Naive B cell (primary cell): ENCODE measurements around the gene PLEKHH1. TPM values are rescaled to one million over a fixed set of nuclear protein-coding genes. Genes with fewer than 3 reads are reported as not detected.
A peak's percentile ranks its signal among the peaks of the same experiment; 100 is the strongest.

ENCODE experiments used
- ATAC-seq, 2 donors: fragments of 150-1000 bp; cut with Tn5 transposase; 2 replicates each; pipeline ENCODE4 v1.10.0; 2021; ENCODE audit warnings: low read depth in 2 of 2, mild to moderate bottlenecking in 2 of 2, moderate library complexity in 2 of 2
- DNase-seq: peaks from one replicate; pipeline ENCODE4 v3.0.0; 2022
- H3K27ac Mint-ChIP-seq, 6 donors: one replicate each; pipeline ENCODE4 v1.8.0; 2020 to 2022; ENCODE audit warnings: mild to moderate bottlenecking in 6 of 6, mixed read lengths in 6 of 6, moderate library complexity in 5 of 6, inconsistent platforms in 2 of 6
- H3K27me3 Mint-ChIP-seq, 3 donors: one replicate each; pipeline ENCODE4 v1.8.0; 2021 to 2022; ENCODE audit warnings: mixed read lengths in 3 of 3, mild to moderate bottlenecking in 1 of 3
- H3K36me3 Mint-ChIP-seq, 2 donors: one replicate each; pipeline ENCODE4 v1.8.0; 2020 to 2022; ENCODE audit warnings: mixed read lengths in 2 of 2, inconsistent platforms in 1 of 2, mild to moderate bottlenecking in 1 of 2
- H3K4me1 Mint-ChIP-seq, 3 donors: one replicate each; pipeline ENCODE4 v1.8.0; 2020 to 2022; ENCODE audit warnings: mixed read lengths in 3 of 3, inconsistent platforms in 1 of 3, mild to moderate bottlenecking in 1 of 3, moderate library complexity in 1 of 3
- H3K4me3 Mint-ChIP-seq, 8 donors: one replicate each; pipeline ENCODE4 v1.8.0; 2020 to 2022; ENCODE audit warnings: mild to moderate bottlenecking in 8 of 8, mixed read lengths in 8 of 8, moderate library complexity in 8 of 8, inconsistent platforms in 2 of 8
- H3K9me3 Mint-ChIP-seq, 7 donors: one replicate each; pipeline ENCODE4 v1.8.0; 2020 to 2022; ENCODE audit warnings: mixed read lengths in 7 of 7, mild to moderate bottlenecking in 5 of 7, inconsistent platforms in 2 of 7, moderate library complexity in 1 of 7
- polyA plus RNA-seq, 6 donors: library from polyadenylated mRNA; unstranded; fragments of 300-500 nt; fragmentation: Illumina TruSeq; gene quantifications; one replicate each; pipeline ENCODE4 v1.2.3, GENCODE V29; 2021; ENCODE audit warnings: low read depth in 6 of 6

The PLEKHH1 gene
- polyA plus RNA-seq, 6 donors from 2014 or later = 0.13 to 0.28 TPM; not detected in 4

GRCh38 chr14:67564236-67564635 lies 31.1 kb downstream of the PLEKHH1 start:
- peaks cover 0 to 10% (median 0%) of the 10 kb centered on the region in 3 donors for H3K27me3 Mint-ChIP-seq
- H3K9me3 Mint-ChIP-seq = no peaks in the 10 kb centered on the region
- DNase-seq (no peak), ATAC-seq (no peak)
- no peak overlapping the region for H3K27ac Mint-ChIP-seq
- H3K36me3 Mint-ChIP-seq = no peaks in the 10 kb centered on the region
- H3K4me3 Mint-ChIP-seq = no peak overlapping the region
- peaks cover 0 to 8% (median 0%) of the 10 kb centered on the region in 3 donors for H3K4me1 Mint-ChIP-seq

DNA sequence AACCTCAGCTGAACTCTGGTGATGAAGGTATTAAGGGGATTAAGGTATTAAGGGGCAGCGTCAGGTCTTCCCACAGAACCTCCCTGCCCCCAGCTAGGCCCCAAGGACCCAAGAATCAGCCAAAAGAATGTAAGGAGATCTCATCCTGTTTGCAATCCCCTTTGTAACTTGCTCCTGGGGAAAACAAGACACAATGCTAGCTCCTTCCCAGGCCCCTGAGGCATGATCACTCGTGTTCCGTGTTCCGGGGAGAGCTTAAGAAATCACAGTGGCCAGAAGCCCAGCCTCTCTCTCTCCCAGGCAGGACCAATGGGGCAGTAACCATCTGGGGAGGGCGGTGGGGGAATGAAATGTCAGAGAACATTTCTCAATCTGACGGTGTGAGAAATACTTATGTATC lies 33.8 kb downstream of the PLEKHH1 start:
- H3K4me3 Mint-ChIP-seq = no peak overlapping the region
- H3K4me1 Mint-ChIP-seq = peaks cover 0 to 8% (median 4%) of the 10 kb centered on the region in 3 donors
- H3K27ac Mint-ChIP-seq = peak overlapping the region in 1 of 6 donors; percentile 15
- peaks cover 0 to 17% (median 8%) of the 10 kb centered on the region in 3 donors for H3K27me3 Mint-ChIP-seq
- H3K36me3 Mint-ChIP-seq = no peaks in the 10 kb centered on the region
- DNase-seq (no peak), ATAC-seq (no peak)
- H3K9me3 Mint-ChIP-seq = no peaks in the 10 kb centered on the region

DNA sequence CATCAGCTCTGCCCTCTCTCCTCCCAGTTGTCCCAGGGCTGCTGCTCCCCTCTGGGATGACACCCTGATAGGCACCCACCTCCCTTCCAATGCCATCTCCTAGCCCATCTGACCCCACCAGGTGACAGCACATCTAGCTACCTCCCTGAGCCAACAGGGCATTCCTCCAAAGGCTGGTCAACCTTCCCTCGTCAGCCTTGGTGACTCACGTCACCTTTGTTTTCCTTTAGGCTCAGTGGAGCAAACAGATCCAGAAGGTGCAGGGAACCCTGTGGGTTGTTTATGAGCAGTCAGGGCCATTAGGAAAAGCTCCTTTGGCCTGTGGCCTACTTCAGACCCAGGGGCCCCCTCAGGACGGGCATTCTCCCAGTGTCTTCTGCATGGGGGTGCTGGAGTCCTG lies 34.6 kb downstream of the PLEKHH1 start:
- Mint-ChIP-seq H3K4me3 (no peak overlapping the region), H3K4me1 (peaks cover 0 to 8% (median 4%) of the 10 kb centered on the region in 3 donors), H3K27me3 (peaks cover 0 to 18% (median 8%) of the 10 kb centered on the region in 3 donors), H3K9me3 (no peaks in the 10 kb centered on the region), H3K27ac (no peak overlapping the region), H3K36me3 (no peaks in the 10 kb centered on the region)
- DNase-seq (no peak), ATAC-seq (no peak)

DNA sequence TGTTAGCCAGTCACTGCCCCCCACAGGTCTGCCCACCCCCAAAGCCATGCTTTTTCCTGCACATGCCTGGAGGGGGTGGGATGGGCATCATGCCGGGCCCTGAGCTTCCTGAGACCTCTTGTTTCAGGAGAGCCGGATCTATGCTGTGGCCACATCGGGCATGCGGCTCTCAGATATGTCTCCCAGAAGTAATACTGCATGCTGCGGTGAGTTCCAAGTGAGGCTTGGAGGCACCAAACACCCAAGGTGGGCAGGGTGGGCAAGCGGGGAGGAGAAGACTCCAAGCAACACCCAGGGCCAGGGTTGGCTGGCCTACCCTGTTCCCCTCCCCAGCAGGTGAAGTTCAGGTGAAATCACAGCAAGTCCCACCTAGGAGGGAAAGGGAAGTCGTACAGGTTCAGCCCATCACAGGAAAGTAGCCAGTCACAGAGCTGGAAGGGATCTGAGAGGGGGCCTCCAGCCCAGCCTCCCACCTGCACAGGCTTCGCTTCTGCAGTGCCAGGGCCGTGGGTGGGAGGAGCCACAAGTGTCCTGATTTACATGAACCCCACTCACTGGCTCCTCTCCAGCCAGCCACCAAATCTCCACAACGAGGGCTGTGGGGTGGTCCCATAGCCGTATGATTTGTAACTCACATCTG lies 36.0 kb downstream of the PLEKHH1 start:
- H3K4me1 Mint-ChIP-seq = peaks cover 0 to 6% (median 4%) of the 10 kb centered on the region in 3 donors
- no peaks in the 10 kb centered on the region for H3K36me3 Mint-ChIP-seq
- H3K9me3 Mint-ChIP-seq = no peaks in the 10 kb centered on the region
- no peak overlapping the region for H3K4me3 Mint-ChIP-seq
- no peak for DNase-seq
- no peak for ATAC-seq
- H3K27ac Mint-ChIP-seq = no peak overlapping the region
- H3K27me3 Mint-ChIP-seq = peaks cover 0 to 23% (median 8%) of the 10 kb centered on the region in 3 donors

DNA sequence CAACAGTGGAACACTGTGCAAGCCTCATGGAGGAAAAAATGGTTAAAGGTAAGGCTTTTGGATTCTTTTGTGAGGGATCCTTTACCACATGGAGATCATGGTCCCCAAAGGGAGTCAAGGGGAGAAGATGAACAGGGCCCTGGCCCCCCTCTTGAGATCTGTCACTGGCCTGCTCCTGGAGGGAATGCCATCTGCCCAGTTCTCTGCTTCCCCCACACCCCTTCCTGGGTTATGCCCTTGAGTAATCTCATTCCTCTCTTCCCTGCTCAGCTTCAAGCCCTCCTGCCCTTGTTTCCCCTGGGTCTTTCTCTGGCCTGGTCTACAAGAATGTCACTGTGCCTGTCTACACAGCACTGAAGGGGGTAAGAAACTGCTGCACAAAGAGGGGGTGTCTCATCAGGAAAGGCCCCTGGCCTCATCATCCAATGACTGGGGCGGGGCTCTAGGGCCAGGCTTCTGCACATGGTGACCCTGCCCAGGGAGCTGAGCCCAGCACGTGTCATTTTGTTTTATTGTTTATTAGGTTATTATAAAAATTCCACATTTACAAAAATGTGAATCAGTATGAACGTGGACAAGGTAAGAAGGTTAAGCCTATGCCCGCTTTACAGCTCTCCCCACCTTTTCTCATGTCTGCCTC lies 36.7 kb downstream of the PLEKHH1 start:
- ATAC-seq = no peak
- H3K4me3 Mint-ChIP-seq = no peak overlapping the region
- peak overlapping the region in 1 of 6 donors; percentile 40 for H3K27ac Mint-ChIP-seq
- no peaks in the 10 kb centered on the region for H3K36me3 Mint-ChIP-seq
- no peaks in the 10 kb centered on the region for H3K9me3 Mint-ChIP-seq
- DNase-seq = no peak
- H3K27me3 Mint-ChIP-seq = peaks cover 0 to 23% (median 8%) of the 10 kb centered on the region in 3 donors
- peaks cover 0 to 4% (median under 1%) of the 10 kb centered on the region in 3 donors for H3K4me1 Mint-ChIP-seq

GRCh38 chr14:67570453-67570852 lies 37.4 kb downstream of the PLEKHH1 start:
- DNase-seq (no peak), ATAC-seq (no peak)
- Mint-ChIP-seq H3K36me3 (no peaks in the 10 kb centered on the region), H3K4me3 (no peak overlapping the region), H3K27ac (peak overlapping the region in 1 of 6 donors; percentile 23), H3K9me3 (no peaks in the 10 kb centered on the region), H3K27me3 (peaks cover 0 to 23% (median 8%) of the 10 kb centered on the region in 3 donors), H3K4me1 (peaks cover 0 to 4% (median 0%) of the 10 kb centered on the region in 3 donors)

- H3K4me1 Mint-ChIP-seq = peaks cover 0 to 4% (median 0%) of the 10 kb centered on the region in 3 donors
- H3K4me3 Mint-ChIP-seq = no peak overlapping the region
- DNase-seq (peak; percentile 58), ATAC-seq (peak; percentile 87 to 94)
- H3K9me3 Mint-ChIP-seq = no peaks in the 10 kb centered on the region
- no peaks in the 10 kb centered on the region for H3K36me3 Mint-ChIP-seq
- H3K27ac Mint-ChIP-seq = peak overlapping the region in 1 of 6 donors; percentile 4
- H3K27me3 Mint-ChIP-seq = peaks cover 0 to 23% (median 8%) of the 10 kb centered on the region in 3 donors
These were observed 38.3 kb downstream of the PLEKHH1 start for GRCh38 chr14:67571275-67571990.

DNA sequence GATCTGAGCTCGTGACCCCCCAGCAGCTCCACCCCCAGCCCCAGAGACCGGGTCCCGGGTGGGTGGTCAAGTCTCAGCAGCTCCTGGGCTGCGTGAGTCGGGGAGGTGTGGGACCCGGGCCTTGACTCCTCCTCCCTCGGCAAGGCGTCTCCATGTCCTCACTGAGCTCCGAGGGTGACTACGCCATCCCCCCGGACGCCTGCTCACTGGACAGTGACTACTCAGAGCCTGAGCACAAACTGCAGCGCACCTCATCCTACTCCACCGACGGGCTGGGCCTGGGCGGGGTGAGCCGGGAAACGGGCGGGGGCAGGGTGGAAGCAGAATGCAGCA lies 38.9 kb downstream of the PLEKHH1 start:
- ATAC-seq (no peak), DNase-seq (no peak)
- Mint-ChIP-seq H3K27ac (no peak overlapping the region), H3K27me3 (peaks cover 0 to 23% (median 8%) of the 10 kb centered on the region in 3 donors), H3K4me3 (no peak overlapping the region), H3K36me3 (no peaks in the 10 kb centered on the region), H3K4me1 (peaks cover 0 to 4% (median 0%) of the 10 kb centered on the region in 3 donors), H3K9me3 (no peaks in the 10 kb centered on the region)

DNA sequence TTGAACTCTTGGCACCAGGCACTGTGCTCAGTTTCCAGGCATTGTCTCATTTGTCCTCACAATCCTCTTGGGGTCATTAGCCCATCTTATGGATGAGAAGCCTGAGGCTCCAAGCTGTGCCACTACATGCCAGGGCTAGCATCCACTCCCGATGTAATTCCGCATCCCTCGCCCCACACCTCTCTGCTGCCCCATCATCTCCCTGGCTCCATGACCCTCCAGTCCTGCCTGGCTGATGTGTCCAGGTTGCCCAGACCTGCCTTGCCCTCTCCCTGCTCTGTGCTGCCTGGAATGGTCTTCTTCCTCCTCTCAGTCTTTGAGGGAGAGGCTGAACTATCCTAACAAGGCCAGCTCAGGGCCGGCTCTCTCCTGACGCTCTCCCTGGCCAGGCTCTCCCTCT lies 39.5 kb downstream of the PLEKHH1 start:
- Mint-ChIP-seq H3K36me3 (no peaks in the 10 kb centered on the region), H3K4me3 (no peak overlapping the region), H3K4me1 (peaks cover 0 to 4% (median 0%) of the 10 kb centered on the region in 3 donors), H3K27ac (peak overlapping the region in 1 of 6 donors; percentile 75), H3K27me3 (peaks cover 0 to 18% (median 8%) of the 10 kb centered on the region in 3 donors), H3K9me3 (no peaks in the 10 kb centered on the region)
- no peak for DNase-seq
- no peak for ATAC-seq

DNA sequence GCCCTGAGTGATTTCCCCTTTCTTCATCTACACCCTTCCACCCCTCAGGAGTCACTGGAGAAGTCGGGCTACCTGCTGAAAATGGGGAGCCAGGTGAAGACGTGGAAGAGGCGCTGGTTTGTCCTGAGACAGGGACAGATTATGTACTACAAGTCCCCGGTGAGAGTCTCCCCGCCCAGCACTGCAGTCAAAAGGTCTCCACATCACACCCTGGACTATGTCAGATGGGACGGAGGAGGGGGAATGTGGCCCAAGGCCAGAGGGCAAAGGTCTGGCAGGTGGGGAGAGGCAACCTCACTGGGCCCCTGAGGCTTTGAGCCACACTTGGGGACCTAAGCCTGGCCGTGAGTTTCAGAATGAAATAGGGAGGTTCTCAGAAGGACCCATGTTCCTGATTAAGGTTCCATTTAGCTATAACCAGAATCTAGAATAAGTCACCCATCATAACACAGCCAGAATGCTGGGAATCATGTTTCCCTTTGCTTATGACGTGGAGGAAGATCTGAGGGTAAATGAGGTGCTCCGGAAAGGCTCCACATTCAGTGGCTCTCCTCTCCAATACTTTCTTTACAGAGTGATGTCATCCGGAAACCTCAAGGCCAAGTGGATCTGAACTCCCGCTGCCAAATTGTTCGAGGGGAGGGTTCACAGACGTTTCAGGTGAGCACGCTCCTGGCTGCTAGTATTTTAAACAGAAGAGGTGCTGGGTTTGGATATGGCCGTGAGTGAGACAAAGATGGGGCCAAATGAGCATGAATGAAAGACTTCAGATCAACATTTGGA lies 40.3 kb downstream of the PLEKHH1 start:
- H3K4me1 Mint-ChIP-seq = peaks cover 0 to 4% (median 0%) of the 10 kb centered on the region in 3 donors
- ATAC-seq = no peak
- H3K9me3 Mint-ChIP-seq = no peaks in the 10 kb centered on the region
- no peak for DNase-seq
- peaks cover 0 to 13% (median 8%) of the 10 kb centered on the region in 3 donors for H3K27me3 Mint-ChIP-seq
- H3K36me3 Mint-ChIP-seq = no peaks in the 10 kb centered on the region
- H3K27ac Mint-ChIP-seq = no peak overlapping the region
- H3K4me3 Mint-ChIP-seq = no peak overlapping the region

DNA sequence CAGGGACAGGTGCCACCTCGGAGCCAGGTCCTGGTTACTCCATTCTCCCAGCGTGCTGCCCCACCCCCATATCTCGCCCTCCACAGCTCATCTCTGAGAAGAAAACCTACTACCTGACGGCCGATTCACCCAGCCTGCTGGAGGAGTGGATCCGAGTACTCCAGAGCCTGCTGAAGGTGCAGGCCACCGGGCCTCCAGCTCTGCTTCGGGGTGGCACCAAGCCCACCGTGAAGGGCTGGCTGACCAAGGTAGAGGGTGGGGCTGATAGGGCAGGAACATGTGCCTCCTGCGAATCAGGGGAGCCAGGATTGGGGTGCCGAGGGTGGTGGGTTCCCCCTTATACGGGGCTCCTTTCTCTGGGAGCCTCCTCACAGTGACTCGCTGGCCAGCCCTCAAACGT lies 41.1 kb downstream of the PLEKHH1 start:
- DNase-seq = no peak
- peaks cover 0 to 4% (median 0%) of the 10 kb centered on the region in 3 donors for H3K4me1 Mint-ChIP-seq
- no peak overlapping the region for H3K27ac Mint-ChIP-seq
- H3K4me3 Mint-ChIP-seq = no peak overlapping the region
- no peak for ATAC-seq
- no peaks in the 10 kb centered on the region for H3K36me3 Mint-ChIP-seq
- H3K9me3 Mint-ChIP-seq = no peaks in the 10 kb centered on the region
- peaks cover 0 to 13% (median 8%) of the 10 kb centered on the region in 3 donors for H3K27me3 Mint-ChIP-seq

DNA sequence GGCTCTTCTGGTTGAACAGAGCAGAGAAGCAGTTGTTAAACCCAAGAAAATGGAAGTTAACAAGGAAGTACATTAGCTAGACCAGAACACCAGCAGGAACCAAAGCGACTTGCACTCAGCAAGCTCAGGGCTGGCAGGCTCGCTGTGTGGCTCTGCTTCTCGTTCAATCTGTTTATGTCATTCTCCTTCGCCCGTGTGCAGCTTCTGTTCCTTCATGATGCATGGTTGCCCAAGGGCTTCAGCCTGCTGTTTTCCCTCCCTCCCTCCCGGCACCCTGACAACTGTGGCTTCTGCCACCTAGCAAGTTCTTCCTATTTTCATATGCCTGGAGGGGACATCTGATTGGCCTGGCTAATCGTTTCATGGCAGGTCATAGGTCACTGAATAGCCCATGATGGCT lies 41.7 kb downstream of the PLEKHH1 start:
- Mint-ChIP-seq H3K27ac (no peak overlapping the region), H3K4me3 (no peak overlapping the region), H3K27me3 (peaks cover 0 to 13% (median 8%) of the 10 kb centered on the region in 3 donors), H3K36me3 (no peaks in the 10 kb centered on the region), H3K9me3 (no peaks in the 10 kb centered on the region), H3K4me1 (peaks cover 0 to 4% (median 0%) of the 10 kb centered on the region in 3 donors)
- DNase-seq (no peak), ATAC-seq (no peak)

- no peak overlapping the region for H3K4me3 Mint-ChIP-seq
- ATAC-seq (no peak), DNase-seq (no peak)
- no peaks in the 10 kb centered on the region for H3K36me3 Mint-ChIP-seq
- peaks cover 0 to 13% (median 8%) of the 10 kb centered on the region in 3 donors for H3K27me3 Mint-ChIP-seq
- no peaks in the 10 kb centered on the region for H3K9me3 Mint-ChIP-seq
- H3K27ac Mint-ChIP-seq = no peak overlapping the region
- peaks cover 0 to 4% (median 0%) of the 10 kb centered on the region in 3 donors for H3K4me1 Mint-ChIP-seq
These were observed 42.6 kb downstream of the PLEKHH1 start for GRCh38 chr14:67575684-67576083.
